Astrocyte (in vitro differentiated cells and primary cell): Measurements from ENCODE around the gene USP47.

Experiments used
- EZH2 ChIP-seq: IDR thresholded peaks from 2 replicates; pipeline ENCODE4 v1.6.1; 2012; ENCODE audit warnings: mild to moderate bottlenecking, low read length, inconsistent platforms; ENCODE audit not compliant: insufficient read depth
- TF ChIP-seq, protein P1 (sequence below): IDR thresholded peaks from 2 replicates; pipeline ENCODE4 v1.5.1; 2011; ENCODE audit warnings: low read depth, mild to moderate bottlenecking, inconsistent platforms, low read length, moderate library complexity; ENCODE audit not compliant: insufficient read depth

DNA sequence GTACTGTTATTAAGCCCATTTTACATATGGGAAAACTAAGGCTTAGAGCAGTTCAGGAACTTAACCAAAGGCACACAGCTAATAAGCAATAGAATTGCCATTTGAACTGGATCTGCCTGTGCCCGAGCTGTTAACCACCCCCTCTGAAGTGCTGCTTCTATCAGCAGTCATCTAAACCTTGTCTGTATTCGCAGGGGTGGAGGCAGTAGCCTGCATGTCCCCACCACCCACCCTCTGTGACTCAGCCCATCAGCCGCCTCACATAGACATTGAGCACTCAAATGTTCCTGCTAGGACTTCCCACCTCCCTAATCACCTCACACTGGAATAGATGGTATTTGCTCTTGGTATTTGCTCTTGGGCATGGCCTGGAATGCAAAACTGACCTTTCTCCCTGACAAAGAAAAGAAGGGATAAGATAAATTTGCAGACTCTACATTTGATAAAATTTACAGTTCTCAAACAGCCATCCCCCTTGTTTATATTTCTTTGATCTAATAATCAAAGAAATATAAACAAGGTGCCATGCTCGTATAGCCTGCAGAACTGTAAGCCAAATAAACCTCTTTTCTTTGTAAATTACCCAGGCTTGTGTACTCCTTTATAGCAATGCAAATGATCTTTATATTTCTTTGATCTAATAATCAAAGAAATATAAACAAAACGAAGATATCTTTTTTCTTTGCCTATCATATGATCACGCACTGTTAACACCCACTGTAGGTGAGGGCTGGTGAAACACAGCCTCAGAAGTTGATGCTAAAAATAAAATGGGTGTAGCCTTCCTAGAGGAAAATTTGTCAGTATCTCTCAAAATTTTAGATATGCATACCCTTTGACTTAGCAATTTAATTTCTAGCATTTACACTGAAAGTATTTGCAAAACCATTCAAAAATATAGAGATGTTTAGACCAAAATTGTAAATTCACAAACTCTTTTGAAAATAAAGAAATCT lies 150.8 kb downstream of the USP47 start:
- TF ChIP-seq, protein P1, sequence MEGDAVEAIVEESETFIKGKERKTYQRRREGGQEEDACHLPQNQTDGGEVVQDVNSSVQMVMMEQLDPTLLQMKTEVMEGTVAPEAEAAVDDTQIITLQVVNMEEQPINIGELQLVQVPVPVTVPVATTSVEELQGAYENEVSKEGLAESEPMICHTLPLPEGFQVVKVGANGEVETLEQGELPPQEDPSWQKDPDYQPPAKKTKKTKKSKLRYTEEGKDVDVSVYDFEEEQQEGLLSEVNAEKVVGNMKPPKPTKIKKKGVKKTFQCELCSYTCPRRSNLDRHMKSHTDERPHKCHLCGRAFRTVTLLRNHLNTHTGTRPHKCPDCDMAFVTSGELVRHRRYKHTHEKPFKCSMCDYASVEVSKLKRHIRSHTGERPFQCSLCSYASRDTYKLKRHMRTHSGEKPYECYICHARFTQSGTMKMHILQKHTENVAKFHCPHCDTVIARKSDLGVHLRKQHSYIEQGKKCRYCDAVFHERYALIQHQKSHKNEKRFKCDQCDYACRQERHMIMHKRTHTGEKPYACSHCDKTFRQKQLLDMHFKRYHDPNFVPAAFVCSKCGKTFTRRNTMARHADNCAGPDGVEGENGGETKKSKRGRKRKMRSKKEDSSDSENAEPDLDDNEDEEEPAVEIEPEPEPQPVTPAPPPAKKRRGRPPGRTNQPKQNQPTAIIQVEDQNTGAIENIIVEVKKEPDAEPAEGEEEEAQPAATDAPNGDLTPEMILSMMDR = no peak
- TF ChIP-seq EZH2 = no peak
